DOHH2 (cell line): ENCODE measurements around the gene PILRA.
"Not testable (repeated sequence)": the region's sequence is repeated elsewhere in the genome, so short reads cannot be mapped to it uniquely, and the experiment has no call there.

ENCODE experiments used
- CTCF ChIP-seq: fragments of 200-600 bp; sonication (generic); IDR thresholded peaks from one replicate; pipeline ENCODE4 v1.5.1; 2014; ENCODE audit warnings: antibody characterized with exemption, mild to moderate bottlenecking, low read depth, low read length; ENCODE audit not compliant: poor library complexity, severe bottlenecking
- EZH2phosphoT487 ChIP-seq: fragments of 200-600 bp; sonication (generic); IDR thresholded peaks from 2 replicates; pipeline ENCODE4 v1.6.1; 2017; ENCODE audit warnings: borderline replicate concordance, mild to moderate bottlenecking, antibody characterized with exemption, low read length, moderate library complexity, mixed read lengths

- TF ChIP-seq CTCF, EZH2phosphoT487: not testable (repeated sequence)
Observed at GRCh38 chr7:100438731-100439130, 65.4 kb downstream of the PILRA start.
